GM18498 (cell line): ENCODE data around the gene CHST6.
"Not testable (repeated sequence)": the region's sequence is repeated elsewhere in the genome, so short reads cannot be mapped to it uniquely, and the experiment has no call there.

Source experiments
- ATAC-seq: cut with Tn5 transposase; IDR thresholded peaks from one replicate; pipeline ENCODE4 v1.9.1; 2021; ENCODE audit warnings: mild to moderate bottlenecking, moderate library complexity; ENCODE audit not compliant: unreplicated experiment

CHST6 gene

GRCh38 chr16:75495076-75495674 lies at the start of gene CHST6:
CHST6 (minus strand) TSS chr16:75495441; CDS start chr16:75479828, 15,613 bp downstream.
- peak; percentile 68 for ATAC-seq

- ATAC-seq, result not testable (repeated sequence)
These were observed 47.2 kb upstream of the CHST6 start for GRCh38 chr16:75542462-75542861.

GRCh38 chr16:75541236-75541635 lies 46.0 kb upstream of the CHST6 start:
- ATAC-seq, result no peak

- ATAC-seq, result not testable (repeated sequence)
These were observed 43.8 kb upstream of the CHST6 start for GRCh38 chr16:75538882-75539565.

GRCh38 chr16:75537776-75538175 lies 42.5 kb upstream of the CHST6 start:
- ATAC-seq, result no peak

- no peak for ATAC-seq
These were observed 40.7 kb upstream of the CHST6 start, which contains the start of gene CHST5 for GRCh38 chr16:75535901-75536300. CHST5 (minus strand) TSS chr16:75536108; CDS start chr16:75530384, 5,724 bp downstream.

- ATAC-seq, result no peak
These were observed 40.1 kb upstream of the CHST6 start for GRCh38 chr16:75535211-75535843.

GRCh38 chr16:75534560-75535205 lies 39.4 kb upstream of the CHST6 start:
- no peak for ATAC-seq

GRCh38 chr16:75532791-75533190 lies 37.5 kb upstream of the CHST6 start:
- no peak for ATAC-seq

GRCh38 chr16:75532142-75532765 lies 37.0 kb upstream of the CHST6 start:
- ATAC-seq, result no peak

GRCh38 chr16:75529959-75530358 lies 34.7 kb upstream of the CHST6 start:
- ATAC-seq, result no peak

- ATAC-seq, result no peak
These were observed 34.0 kb upstream of the CHST6 start for GRCh38 chr16:75529056-75529905.

- no peak for ATAC-seq
These were observed 32.6 kb upstream of the CHST6 start for GRCh38 chr16:75527825-75528299.

GRCh38 chr16:75526032-75526790 lies 31.0 kb upstream of the CHST6 start:
- no peak for ATAC-seq

- ATAC-seq, result no peak
These were observed 23.9 kb upstream of the CHST6 start for GRCh38 chr16:75519175-75519574.

- ATAC-seq, result not testable (repeated sequence)
These were observed 21.1 kb upstream of the CHST6 start for GRCh38 chr16:75516189-75516966.

GRCh38 chr16:75514296-75514695 lies 19.1 kb upstream of the CHST6 start:
- no peak for ATAC-seq

GRCh38 chr16:75506574-75506973 lies 11.3 kb upstream of the CHST6 start:
- ATAC-seq, result no peak

GRCh38 chr16:75506107-75506506 lies 10.9 kb upstream of the CHST6 start:
- ATAC-seq, result no peak
